Islet of Langerhans (tissue), 1 donor: Measurements from ENCODE around the gene SDHC.
"Not testable (repeated sequence)": the region's sequence is repeated elsewhere in the genome, so short reads cannot be mapped to it uniquely, and the experiment has no call there.

Experiments used
- FAIRE-seq: peaks from one replicate; lab custom pipeline; 2011; peaks lifted over from hg19 to GRCh38; lab: Jason Lieb, UNC

Gene SDHC

DNA sequence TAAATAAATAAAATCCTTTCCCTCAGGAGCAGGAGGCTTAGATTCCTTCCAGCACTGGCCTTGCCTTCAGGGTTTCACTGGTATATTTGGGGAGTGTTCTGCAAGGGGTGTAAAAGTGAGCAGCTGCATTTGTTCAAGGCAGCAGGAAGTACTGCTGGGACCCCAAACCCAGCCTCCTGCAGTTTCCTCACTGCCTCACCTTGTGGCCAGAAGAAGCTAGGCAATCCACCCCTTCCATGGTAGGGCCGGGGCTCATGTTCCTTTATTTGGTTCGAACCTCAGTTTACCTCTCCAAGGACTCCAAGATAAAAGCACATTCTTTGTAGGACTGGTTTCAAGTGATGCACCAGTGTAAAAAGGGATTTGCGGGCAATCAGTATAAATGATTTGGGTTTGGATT is 74.5 kb downstream of the SDHC start:
- FAIRE-seq: no peak

DNA sequence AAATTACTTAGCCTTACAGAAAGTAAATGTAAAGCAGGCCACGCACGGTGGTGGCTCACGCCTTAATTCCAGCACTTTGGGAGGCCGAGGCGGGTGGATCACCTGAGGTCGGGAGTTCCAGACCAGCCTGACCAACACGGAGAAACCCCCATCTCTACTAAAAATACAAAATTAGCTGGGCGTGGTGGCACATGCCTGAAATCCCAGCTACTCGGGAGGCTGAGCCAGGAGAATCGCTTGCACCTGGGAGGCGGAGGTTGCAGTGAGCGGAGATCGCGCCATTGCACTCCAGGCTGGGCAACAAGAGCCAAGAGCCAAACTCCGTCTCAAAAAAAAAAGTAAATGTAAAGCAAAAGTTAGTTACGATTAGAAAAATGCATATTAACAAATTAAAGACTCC is 75.0 kb downstream of the SDHC start:
- FAIRE-seq: not testable (repeated sequence)

DNA sequence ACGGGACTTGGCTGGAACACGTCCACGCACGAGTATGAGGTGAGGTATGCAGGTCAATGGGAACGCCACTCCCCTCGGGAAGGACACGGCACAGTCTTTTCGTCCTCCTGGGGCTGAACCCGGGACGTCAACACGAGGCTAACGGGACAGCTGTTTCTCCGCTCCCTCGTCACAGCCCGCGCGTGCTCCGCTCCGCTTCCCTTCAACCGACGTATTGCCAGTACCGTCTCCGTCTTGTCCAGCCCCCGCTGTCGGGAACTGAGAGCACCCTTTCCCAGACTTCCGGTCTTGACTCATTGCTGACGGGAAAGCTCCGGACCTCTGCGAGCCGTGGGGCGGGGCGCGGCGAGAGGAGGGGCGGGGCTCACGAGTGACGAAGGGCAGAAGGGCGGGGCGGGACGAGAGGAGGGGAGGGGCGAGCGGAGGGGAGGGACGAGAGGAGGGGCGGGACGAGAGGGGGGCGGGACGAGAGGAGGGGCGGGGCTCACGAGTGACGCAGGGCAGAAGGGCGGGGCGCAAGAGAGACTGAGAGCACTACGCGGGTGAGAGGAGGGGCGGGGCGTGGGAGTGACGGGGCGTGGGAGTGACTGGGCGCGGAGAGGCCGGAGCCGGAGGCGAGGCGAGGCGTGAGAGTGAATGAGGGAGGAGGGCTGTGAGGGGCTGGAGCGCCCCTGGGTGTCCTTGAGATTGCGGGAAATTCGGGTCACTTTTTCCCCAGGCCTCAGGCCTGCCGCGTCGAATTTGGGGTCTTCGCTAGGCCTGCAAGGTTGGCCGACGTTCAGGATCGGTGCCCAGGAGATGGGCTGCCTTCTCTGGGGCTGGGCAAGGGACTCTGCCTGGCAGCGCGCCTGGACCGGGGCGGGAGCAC is 75.7 kb downstream of the SDHC start:
- no peak for FAIRE-seq

DNA sequence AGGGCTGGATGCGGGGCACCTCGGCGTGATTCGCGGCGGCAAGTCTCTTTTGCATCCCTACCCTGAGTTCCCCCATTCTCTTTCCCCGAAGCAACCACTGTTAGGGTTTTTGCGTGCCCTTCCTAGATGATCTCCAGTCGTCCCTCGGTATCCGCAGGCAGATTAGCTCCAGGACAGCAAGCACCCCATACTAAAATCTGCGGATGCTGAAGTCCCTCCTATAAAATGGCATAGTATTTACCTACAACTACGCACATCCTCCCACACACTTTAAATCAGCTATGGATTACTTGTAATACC is 76.3 kb downstream of the SDHC start:
- FAIRE-seq: no peak

DNA sequence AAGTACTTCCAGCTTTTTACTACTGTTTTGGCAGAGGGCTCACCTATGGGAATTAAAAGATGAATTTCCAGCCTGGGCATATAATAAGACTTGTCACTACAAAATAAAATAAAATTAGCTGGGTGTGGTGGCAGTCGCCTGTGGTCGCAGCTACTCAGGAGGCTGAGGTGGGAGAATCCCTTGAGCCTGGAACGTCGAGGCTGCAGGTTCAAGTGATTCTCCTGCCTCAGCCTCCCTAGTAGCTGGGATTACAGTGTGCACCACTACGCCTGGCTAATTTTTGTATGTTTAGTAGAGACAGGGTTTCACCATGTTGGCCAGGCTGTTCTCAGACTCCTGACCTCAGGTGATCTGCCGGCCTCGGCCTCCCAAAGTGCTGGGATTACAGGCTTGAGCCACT is 77.0 kb downstream of the SDHC start:
- FAIRE-seq: not testable (repeated sequence)

DNA sequence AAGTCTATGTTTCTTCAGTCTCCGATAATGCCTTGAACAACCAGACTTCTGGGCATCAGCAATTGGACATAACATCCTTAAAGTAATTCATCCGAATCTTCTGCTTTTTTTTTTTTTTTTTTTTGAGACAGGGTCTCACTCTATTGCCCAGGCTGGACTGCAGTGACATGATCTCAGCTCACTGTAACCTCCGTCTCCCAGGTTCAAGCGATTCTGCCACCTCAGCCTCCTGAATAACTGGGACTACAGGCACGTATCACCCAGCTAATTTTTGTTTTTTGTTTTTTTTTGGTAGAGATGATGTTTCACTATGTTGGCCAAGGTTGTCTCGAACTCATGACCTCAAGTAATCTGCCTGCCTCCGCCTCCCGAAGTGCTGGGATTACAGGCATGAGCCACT is 77.4 kb downstream of the SDHC start:
- no peak for FAIRE-seq

DNA sequence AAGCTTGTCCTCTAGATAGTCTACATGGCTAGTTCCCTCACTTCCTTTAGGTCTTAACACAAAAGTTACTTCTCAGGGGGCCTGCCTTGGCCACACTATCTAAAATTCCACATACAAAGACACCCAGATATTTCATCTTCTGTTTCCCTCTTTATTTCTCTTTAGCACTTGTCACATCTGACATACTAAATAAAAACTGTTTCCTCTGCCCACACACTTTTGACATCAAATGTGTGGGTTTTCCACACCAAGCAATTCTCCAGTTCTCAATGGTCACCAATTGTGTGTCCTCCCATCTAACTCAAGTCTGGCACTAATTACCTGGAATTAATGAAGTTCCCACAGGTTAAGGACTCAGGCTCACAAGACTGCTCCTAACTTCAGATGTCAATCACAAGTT is 79.0 kb downstream of the SDHC start:
- no peak for FAIRE-seq

DNA sequence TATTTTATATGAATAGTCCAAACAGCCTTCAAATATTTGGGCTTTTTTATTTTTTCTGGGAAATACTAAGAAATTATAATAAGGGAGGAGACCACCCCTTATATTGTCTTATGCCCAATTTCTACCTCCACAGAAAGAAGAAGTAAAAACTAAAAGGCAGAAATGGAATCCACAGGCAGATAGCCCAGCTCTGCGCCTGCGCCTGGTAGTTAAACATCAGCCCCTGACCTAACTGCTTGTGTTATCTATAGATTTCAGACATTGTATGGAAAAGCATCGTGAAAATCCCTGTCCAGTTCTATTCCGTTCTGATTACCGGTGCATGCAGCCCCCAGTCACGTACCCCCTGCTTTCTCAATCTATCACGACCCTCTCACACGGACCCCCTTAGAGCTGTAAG is 82.9 kb downstream of the SDHC start:
- FAIRE-seq: not testable (repeated sequence)

DNA sequence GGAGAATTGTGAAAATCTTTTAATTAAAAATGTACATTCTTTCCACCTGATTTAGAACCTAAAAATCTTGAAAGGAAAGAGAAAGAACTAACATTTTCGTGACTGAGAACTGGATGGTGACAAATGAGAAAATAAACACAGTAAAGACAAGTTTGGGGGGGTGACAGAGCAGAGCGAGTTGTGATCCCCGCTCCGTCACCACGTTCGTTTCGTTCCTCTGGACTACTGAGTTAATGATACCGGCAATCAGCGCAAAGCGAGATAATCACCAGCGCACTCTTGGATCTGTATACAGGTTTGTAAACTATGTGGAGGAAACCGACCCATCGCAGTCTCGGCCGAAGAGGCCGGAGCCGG is 84.7 kb downstream of the SDHC start:
- no peak for FAIRE-seq

DNA sequence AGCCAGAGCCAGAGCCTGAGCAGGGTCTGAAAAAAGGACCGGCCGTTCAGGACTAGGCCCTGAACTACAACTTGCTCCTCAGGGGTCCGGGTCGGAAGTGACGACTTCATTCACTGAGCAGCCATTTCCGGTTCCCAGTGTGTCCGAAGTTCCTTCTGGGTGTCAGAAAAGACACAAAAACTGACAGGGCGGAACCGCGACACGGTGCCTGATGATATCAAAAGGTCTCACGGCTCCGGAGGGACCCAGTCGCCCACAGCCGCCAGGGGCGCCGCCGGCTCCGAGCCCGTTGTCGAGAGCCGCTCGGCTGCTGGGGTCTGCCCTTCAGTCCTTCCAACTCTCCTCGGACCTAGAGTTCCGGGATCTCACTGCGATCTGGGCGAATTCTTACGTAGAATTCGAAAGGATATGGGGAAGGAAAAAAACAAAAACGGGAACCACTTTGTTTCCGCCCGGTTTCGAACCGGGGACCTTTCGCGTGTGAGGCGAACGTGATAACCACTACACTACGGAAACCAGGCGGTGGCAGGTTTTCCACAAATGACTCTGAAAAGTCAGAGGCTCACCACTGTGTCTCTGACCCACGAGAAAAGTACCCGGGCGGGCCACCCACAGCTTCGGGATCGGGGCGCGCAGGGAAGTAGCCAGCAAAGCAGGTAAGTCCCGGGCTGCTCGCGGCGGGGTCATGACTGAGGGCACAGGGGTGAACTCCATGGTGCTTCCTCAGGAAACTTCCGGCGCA is 85.2 kb downstream of the SDHC start:
- FAIRE-seq: no peak

DNA sequence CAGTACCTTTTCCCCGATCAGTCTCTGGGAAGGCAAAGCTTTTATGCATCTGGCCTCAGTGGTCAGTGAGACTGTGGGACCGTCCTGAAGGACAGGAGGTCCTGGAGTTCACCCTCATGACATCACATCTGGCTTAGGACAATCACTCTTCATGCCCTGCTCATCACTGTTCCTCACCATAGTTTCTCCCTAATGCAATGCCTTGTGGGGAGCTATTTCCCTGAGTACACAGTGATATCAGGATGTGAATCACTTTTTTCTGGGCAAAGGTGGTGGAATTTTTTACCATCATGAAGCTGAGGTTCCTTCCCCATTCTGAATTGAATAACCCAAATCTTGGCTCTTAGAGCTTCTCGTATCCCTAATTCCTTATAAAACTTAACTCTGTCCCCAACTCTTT is 88.3 kb downstream of the SDHC start:
- FAIRE-seq: no peak

DNA sequence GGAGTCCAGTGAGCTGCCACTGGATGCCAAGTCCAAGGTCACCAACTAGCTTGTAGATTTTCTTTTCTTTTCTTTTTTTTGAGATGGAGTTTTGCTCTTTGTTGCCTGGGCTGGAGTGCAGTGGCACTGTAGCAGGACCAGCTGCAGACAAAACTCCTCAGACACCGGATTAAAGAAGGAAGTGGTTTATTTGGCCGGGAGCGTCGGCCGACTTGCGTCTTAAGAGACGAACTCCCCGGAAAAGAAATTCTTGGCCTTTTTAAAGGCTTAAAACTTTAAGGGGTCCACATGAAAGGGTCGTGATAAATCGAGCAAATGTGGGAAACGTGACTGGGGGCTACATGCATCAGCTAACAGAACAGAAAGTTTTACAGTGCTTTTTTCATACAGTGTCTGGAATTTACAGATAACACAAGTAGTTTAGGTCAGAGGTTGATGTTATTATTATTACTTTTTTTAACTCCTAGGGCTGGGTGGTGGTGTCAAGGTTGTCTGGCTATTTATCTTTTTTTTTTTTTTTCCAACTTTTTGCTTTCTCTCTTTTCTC is 89.9 kb downstream of the SDHC start:
- FAIRE-seq: no peak

DNA sequence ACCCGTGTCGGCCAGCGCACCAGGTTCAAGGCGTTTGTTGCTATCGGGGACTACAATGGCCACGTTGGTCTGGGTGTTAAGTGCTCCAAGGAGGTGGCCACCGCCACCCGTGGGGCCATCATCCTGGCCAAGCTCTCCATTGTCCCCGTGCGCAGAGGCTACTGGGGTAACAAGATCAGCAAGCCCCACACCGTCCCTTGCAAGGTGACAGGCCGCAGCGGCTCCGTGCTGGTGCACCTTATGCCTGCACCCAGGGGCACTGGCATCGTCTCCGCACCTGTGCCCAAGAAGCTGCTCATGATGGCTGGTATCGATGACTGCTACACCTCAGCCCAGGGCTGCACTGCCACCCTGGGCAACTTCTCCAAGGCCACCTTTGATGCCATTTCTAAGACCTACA is 92.4 kb downstream of the SDHC start:
- not testable (repeated sequence) for FAIRE-seq

DNA sequence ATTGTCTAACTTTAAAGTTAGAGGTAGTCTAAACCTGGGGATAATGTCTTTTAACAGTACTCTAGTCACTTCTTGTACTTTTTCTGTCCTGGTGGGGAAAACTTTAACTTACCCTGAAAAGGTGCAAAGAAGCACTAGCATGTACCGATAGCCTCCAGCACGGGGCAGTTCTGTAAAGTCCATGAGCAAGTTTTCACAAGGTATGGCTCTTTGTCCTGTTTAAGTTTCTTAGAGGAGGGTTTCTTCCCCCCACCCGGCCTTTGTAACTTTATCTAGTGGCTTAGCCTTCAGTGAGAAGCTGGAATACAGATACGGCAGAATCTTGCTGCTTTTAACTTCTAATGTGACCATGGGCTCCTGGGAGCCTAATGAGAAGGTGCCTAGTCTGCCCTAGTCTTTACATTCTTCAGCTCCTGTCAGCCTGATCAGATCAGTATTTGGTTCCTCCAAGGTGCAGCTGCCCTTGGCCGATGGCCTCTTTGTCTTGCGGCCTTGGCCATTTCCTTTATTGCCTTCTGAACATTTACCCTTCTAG is 93.3 kb downstream of the SDHC start:
- no peak for FAIRE-seq

DNA sequence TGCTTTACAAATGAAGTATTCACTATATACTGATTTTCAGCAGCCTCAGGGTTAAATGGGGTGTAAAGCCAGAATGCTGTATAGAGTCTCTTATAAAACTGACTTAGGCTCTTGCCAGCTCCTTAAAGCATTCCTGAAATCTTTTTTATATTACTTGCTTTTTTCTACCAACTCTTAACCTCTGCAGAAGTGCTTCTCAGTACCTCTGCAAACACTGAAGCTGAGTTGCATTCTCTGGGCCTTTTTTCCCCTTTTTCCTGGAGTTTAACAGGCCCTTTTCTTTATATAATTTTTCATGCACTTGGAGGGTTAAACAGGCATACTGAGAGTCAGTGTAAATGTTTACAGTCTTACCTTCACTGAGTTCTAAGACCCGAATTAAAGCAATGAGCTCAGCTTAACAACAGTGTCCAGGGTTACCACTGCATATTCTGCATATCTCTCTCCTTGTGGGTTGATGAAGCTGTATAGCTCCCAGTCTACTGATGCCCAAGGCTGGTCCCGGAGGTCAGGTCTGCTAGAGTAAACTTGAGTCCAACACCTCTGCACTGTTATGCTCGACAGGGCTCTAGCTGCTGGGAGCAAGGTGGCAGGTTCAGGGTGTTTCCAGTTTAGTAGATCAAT is 94.4 kb downstream of the SDHC start:
- FAIRE-seq: no peak

DNA sequence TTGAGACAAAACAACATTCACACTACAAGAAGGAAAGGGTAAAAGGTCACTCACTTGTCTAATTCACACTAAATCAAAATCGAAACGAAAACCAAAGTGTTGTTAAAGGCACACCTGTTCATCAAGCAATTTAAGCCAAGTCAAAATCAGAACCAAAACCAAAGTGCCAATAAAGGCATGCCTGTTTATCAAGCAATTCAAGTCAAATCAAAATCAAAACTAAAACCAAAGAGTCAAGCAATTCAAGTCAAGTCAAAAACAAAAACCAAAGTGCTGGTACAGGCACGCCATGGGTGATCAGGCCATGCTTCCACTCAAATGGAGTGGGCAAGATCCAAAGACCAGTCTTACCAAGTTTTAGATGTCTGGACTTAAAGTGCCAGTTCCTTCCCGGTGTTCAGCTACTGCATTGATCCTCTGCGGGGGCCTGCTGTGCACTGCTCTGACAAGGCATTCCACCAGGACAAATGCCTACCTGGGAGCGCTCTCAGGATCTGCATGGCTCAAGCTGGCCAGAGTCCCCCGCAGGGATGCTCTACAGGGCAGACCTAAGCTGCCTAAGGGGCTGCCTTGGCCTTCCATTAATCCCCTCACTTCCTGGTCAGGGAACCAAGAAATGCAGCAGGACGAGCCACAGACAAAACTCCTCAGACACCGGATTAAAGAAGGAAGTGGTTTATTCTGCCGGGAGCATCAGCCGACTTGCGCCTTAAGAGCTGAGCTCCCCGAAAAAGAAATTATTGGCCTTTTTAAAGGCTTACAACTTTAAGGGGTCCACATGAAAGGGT is 95.9 kb downstream of the SDHC start:
- not testable (repeated sequence) for FAIRE-seq

DNA sequence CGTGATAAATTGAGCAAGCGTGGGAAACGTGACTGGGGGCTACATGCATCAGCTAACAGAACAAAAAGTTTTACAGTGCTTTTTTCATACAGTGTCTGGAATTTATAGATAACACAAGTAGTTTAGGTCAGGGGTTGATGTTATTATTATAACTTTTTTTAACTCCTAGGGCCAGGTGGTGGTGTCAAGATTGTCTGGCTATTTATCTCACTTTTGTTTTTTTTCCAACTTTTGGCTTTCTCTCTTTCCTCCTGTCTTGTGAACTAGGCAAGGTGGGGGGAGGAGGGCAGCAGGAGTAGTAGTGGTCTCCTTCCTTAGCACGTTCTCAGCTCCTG is 96.4 kb downstream of the SDHC start:
- not testable (repeated sequence) for FAIRE-seq
